CD4-positive, alpha-beta T cell treated with Interleukin-1 beta for 1 hour (primary cell): Measurements from ENCODE around the gene PHF12.
"Not testable (repeated sequence)": the region's sequence is repeated elsewhere in the genome, so short reads cannot be mapped to it uniquely, and the experiment has no call there.

Experiments
- DNase-seq, 2 donors: peaks; one replicate each; pipeline ENCODE4 v3.0.0-alpha.2; 2020 to 2022

Gene PHF12

DNA sequence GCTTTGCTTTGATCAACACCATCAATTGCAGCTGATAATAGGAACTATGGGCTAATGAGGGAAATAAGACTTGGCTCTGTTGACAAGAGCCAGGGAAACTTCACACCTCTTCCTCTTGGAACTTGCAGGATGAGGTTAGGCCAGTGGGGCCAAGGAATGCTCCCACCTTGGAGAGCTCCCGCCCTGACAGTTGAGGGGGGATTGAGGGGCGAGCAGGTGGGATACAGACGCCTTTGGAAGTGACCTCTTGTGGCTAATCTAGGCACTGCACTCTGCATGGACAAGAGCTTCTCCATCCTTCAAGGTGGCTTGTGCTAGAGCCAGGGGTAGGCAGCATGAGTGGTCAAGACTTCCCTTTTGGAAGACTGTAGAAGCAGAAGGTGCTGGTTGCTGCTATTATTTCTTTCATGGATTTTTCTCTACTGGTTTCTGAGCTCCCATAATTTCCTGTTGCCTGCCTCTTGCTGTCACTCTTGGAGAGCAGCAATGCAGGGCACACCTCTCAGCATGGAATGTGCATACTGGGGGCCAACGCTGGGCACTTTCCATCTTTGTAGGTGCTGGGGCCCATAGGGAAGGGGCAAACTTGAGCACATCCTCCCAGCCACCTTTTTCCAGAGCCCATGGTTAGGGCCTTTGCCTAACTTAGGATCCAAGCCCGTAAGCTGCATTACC is 2.3 kb upstream of the PHF12 start:
- DNase-seq = peak; percentile 44 to 59

DNA sequence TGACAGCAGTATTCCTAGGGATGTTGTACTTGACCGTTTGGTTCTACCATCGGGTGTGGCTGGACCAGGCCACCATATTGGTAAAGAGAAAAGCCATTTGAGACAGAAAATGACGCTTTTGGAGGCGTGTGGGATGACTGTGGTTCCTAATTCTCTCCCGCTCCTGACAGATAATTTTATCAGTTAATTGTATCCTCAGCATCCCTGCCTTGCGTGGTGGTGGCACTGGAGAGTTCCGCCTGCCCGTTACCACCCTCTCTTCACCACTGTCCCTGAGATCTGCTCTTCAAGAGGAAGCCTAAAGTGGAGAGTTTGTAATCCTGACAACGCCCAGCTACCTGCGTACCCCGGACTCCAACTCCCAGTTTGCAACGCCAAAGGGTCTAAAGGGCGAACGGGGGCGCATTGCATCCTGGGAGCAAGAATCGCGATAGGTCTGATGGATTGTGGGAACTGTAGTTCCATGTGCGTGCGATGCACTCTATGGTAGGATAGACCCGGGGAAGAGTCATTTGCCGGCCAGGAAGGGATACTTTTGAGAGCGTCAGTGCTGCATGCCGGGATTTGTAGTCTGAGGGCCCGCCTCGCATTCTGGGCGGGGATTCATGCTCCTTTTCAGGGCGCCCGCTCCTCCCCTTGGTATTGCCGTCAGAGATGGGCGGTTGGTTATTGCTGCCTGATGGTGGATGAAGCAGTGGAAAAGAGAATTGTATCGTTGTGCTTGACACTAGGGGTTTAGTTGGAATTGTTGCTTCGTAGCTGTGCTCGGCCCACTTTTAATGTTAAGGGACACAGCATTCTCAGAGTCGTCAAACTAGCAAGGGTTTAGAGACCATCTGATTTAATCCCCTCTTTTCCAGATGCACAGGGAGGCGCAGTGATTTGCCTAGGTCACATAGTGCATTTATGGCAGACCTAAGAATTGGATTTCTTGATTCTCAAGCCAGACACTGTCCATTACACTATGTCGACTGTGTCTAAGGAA is 965 bp upstream of the PHF12 start:
- DNase-seq = peak; percentile 99

- DNase-seq = no peak
Observed at GRCh38 chr17:28950752-28951427, 428 bp downstream of the PHF12 start.

DNA sequence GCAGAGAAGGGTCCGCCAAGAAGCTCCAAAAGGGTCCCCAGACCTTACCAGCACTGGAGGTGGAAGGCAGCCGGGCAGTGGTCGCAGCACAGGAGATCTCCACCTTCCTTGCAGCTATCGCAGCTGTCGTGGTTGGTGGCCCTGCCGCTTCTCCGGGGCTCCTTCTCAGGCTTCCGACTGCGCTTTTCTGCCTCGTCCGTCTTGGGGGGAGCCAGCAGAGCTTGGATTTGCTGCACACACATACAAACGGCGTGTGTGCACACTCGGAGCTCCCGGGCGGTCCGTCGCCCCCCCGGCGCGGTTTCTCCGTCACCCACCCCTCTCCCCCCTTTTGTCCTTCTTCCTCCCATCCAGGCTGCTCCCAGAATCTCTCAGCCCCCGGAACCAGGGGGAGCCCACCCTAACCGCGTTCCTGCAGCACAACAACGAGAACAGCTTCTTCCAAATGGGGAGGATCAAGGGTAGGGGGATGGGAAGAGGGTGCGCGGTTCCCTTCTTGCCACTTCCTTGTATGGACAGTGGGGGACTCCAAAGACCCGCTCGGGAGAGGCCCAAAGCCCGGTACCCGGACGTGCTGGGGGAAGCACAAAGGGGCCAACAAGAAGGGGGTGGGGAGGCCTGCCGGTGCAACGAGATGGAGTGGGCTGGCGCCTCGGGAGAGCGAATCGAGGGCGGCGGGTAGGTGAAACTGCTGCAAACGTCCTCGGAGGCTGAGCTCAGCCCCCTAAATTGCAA is 1.1 kb downstream of the PHF12 start:
- peak; percentile 64 to 71 for DNase-seq

DNA sequence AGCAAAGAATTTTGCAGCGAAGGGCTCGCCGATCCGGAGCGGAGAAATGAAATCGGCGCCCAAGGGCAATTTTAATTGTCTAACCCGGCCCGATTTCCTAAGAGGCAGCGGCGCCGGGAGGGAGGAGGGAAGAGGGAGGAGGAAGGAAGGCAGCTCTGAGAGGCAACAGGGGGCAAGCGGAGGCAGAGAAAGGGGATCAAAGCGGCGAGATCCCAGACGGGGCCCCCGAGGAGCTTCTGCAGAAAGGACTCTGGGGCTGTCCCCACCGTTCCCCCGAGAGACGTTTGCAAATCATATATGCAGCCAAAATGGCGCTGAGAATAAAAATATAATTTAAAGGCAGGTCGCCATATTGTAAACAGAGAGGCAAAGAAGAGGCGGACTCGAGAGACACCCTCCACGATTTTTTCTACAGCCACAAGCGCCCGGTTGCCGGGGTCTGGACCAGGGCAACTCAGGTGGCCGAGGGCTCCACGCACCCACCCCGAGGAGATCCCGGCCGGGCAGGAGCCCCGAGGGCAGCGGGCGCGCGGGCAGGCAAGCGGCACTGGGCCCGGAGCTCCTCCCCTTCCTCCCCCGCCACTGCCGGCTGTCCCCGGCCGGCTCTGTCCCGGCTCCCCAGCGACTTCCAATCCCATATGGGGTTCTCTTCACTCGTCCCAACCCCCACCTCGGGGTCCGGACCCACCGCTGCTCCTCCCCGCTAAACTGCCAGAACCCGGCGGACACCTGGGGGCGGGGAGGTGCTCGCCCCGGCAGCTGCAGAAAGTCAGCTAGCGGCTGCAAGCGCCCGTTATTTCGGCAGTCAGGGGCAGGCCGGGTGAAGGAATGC is 1.9 kb downstream of the PHF12 start:
- peak; percentile 53 to 61 for DNase-seq

DNA sequence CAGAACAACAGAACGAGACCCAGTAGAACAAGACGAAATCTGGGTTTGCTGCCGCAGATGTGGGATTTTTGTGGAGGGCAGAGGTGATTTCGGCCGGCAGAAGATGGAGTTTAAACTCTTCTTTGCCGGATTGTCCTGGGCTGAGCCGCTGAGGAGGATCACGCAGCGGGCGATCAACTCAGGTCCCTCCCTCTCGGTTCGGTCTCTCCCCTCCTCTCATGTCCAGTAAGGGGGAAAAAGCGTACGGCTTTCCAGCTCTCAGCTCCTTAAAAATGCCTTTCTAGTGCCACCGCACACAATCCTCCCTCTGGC is 2.5 kb downstream of the PHF12 start:
- no peak for DNase-seq

- DNase-seq = no peak
Observed at GRCh38 chr17:28948342-28948741, 3.0 kb downstream of the PHF12 start.

- DNase-seq = peak in 1 of 2 donors; percentile 30
Observed at GRCh38 chr17:28947639-28948038, 3.7 kb downstream of the PHF12 start.

DNA sequence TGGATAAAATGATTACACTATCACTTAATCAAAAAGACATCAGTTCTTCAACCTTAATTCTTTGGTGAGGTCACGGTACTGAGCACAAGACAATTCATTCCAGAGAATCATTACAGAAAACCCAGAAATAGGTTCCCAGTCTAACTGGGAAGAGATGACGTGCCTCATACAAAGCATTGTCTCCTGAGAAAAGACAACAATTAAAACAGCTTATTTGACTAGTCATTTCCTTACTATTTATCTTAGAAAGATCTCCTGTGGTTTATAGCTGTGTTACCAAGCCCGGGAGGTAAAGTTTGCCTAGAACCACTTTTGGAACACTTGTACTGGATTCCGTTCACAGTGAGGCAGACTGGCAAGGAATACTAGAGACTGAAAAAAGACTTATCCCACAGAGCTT is 5.1 kb downstream of the PHF12 start:
- no peak for DNase-seq

DNA sequence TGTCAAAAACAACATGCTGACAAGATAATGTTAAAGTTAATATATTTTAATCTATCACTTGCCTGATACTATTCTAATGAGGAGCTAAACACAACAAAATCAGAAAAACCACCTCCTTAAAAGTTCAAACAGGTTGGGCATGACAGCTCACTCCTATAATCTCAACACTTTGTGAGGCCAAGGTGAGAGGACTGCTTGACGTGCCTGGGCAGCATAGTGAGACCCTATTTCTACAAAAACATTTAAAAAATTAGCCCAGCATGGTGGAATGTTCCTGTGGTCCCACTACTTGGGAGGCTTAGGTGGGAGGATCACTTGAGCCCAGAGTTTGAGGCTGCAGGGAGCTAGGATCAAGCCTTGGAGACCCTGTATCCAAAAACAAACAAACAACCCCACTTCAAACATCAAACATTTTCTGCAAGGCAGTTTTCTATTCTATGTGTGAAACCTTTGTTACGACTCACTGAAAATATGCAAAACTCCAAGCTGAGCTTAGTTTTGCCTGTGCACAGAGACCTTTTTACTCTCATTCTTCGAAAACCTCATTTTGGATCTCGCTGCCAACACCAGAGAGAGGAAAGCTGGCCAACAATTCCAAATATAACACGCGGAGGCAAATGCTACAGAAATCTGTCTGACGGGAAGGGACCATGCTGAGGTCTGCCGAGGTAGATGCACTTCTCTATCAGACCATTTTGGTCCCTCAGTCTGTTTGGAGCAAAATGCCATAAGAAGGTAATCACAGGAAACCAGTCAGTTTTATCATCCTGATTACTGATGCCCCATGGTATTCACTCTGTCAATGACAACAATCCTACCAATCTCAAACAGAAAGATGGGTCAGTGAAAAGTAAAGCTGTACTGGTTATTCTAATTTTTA is 6.2 kb downstream of the PHF12 start:
- DNase-seq = no peak

- no peak for DNase-seq
Observed at GRCh38 chr17:28944343-28944742, 7.0 kb downstream of the PHF12 start.

DNA sequence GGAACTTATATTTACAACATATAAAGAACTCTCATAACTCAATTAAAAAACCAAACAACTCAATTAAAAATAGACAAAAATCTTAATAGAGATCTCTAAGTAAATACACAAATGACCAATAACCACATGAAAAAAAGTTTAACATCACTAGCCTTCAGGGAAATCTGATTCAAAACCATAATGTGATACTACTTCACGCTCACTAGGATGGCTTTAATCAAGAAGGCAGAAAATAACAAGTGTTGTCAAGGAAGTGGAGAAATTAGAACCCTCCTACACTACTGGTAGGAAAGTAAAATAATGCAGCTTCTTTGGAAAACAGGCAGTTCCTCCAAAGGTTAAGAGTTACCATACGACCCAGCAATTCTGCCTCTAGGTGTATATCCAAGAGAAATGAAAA is 8.4 kb downstream of the PHF12 start:
- no peak for DNase-seq

GRCh38 chr17:28941251-28941650 is 10.1 kb downstream of the PHF12 start:
- DNase-seq = no peak

- no peak for DNase-seq
Observed at GRCh38 chr17:28940675-28941074, 10.6 kb downstream of the PHF12 start.

DNA sequence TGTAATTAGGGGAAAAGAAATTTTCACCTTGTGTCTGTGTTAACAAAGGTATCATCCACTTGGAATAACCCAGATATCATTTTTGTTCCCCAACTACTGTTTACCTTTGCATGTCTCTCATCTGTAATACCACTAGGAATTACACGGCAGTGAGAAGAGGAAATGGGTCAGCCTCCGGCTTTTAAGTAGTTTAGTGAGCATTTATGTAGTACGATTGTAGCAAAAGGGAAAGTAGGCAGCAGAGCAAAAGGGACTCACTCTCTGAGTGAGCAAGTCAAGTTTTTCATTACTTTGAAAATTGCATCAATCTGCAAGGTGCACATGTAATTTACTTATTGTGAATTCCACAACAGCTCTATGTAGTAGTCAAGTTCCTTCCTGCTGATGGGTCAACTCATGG is 11.2 kb downstream of the PHF12 start:
- DNase-seq = no peak

GRCh38 chr17:28938552-28938951 is 12.8 kb downstream of the PHF12 start:
- no peak for DNase-seq

- DNase-seq = no peak
Observed at GRCh38 chr17:28937044-28937729, 14.1 kb downstream of the PHF12 start.

GRCh38 chr17:28935744-28936460 is 15.4 kb downstream of the PHF12 start:
- no peak for DNase-seq

DNA sequence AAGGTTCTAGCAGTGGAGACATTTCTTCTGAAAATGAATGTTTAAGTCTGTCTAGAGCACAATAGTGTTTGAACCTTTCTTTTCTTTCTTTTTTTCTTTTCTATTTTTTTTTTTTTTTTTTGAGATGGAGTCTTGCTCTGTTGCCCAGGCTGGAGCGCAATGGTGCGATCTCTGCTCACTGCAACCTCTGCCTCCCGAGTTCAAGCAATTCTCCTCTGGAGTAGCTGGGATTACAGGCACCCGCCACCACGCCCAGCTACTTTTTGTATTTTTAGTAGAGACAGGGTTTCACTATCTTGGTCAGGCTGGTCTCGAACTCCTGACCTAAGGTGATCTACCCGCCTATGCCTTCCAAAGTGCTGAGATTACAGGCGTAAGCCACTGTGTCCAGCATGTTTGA is 16.8 kb downstream of the PHF12 start:
- not testable (repeated sequence) for DNase-seq

DNA sequence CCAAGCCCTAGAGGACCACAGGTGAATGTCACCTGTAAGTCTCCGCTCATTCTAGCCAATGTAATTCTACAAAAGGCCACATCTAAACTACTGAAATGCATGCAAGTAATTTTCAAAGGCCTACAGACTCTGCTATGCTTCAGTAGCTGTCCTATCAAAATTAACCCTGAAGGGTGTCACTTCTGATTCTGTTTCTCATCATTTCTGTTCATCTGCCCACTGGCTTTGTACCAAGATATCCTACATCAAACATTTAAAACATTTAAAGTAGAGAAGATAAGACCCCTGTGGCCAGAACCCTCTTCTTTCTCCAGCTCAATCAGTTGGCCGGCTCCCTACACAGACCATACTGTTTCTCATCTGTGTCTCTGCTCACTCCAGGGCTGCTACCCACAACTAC is 21.5 kb downstream of the PHF12 start:
- DNase-seq = no peak
